IPS-NIHi11 (cell line): ENCODE measurements around the gene SLC39A11.
"Not testable (repeated sequence)": the region's sequence is repeated elsewhere in the genome, so short reads cannot be mapped to it uniquely, and the experiment has no call there.

Experiments used
- DNase-seq: peaks from one replicate; pipeline ENCODE4 v3.0.0; 2012; ENCODE audit warnings: mixed read lengths, low spot score

The SLC39A11 gene

DNA sequence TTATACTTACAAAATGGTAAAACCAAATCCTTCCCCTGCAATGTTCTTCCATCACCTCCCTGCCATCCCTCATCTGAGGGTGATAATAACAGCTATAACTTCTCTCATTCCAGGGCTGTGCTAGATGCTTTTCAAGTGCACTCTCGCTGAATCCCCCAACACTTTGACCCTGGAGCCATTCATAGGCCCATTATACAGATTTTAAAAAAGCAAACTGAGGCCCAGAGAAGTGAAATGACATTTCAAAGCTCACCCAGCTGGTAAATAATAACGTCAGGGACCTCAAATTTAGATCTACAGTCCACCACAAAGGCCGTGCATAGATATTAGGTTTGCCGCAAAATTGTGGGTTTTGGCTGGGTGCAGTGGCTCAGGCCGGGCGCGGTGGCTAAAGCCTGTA is 378.8 kb downstream of the SLC39A11 start:
- DNase-seq = no peak

DNA sequence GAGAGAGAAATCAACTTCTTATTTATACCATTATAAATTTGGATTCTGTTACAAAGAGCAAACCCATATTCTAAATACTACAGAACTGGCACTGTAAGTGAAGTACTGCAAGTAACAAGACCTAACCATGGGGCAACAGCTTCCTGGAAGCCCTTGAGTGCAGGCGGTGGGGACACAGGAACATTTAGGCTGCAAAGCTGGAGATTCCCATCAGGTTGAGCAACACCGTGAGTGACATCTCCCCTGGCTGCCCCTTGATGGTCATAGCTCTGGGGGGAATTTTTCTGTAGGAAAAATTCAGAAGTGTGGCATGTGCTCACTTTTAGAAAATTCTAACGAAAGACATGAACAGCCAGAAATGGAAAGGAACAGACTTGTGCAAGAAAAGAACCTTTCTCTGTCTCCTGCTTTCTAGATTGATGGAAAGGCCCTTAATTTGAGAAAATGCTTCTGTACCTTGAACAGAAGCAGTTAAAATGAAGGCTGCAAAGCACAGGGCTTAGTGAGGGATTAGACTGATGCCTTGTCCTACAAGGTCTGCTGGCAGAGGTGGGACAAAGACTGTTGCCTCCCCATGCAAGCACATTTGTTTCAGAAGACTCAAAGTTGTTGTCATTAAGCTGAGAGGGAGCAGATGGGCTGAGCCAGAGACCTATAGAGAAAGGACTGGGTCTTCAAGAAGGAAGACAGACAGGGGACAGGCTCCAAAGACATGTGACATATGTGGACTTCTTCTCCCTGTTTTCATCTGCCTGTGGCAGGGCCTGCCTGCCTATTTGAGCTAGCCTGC is 380.8 kb downstream of the SLC39A11 start:
- DNase-seq = no peak

- DNase-seq = no peak
Measured at GRCh38 chr17:72710834-72711233, 381.7 kb downstream of the SLC39A11 start.

GRCh38 chr17:72710202-72710601 is 382.3 kb downstream of the SLC39A11 start:
- DNase-seq = no peak

- DNase-seq = not testable (repeated sequence)
Measured at GRCh38 chr17:72708682-72709081, 383.8 kb downstream of the SLC39A11 start.

- DNase-seq = no peak
Measured at GRCh38 chr17:72707881-72708280, 384.6 kb downstream of the SLC39A11 start.

- no peak for DNase-seq
Measured at GRCh38 chr17:72706396-72706981, 386.0 kb downstream of the SLC39A11 start.

DNA sequence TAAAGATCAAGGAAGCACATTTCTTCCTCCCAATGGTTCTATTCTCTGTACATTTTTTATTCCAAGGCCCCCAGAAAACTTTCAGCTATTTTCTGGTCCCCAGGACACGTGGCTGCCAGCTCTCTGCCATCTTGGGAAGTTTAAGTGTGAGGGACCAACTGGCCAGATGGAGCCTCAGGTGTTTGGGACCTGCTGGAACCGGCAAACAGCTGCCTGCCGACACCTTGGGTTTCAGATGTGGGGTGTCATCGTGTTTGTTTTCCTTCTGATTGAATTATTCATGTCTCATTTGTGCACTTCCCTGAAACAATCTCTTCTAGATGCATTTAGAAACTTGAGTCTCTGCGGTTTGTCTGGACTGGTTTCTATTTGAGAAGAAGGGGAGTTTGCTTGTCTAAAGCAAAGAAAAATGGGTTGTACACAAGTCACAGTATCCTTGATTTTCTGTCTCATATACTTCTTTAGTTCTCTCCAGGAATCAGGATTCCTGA is 386.5 kb downstream of the SLC39A11 start:
- no peak for DNase-seq

GRCh38 chr17:72702998-72703397 is 389.5 kb downstream of the SLC39A11 start:
- no peak for DNase-seq

- no peak for DNase-seq
Measured at GRCh38 chr17:72702136-72702735, 390.3 kb downstream of the SLC39A11 start.

DNA sequence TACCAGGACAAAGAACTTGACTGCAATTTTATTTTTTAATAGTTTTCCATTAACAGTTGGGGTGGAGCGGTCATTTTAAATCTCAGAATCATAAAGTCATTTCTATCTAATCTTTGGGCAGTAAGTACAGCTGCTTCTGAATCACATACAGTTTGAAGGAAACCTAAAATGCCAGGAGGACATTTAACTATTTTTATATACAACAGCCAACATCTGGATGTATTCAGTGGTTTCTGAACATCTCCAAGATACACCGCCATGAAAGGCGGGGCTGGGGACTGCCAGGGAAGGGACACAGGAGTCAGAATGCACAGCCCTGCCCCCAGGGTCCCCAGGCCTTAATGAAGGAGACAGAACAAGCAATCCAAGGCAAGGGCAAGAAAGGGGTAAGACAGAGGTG is 392.3 kb downstream of the SLC39A11 start:
- DNase-seq = no peak

DNA sequence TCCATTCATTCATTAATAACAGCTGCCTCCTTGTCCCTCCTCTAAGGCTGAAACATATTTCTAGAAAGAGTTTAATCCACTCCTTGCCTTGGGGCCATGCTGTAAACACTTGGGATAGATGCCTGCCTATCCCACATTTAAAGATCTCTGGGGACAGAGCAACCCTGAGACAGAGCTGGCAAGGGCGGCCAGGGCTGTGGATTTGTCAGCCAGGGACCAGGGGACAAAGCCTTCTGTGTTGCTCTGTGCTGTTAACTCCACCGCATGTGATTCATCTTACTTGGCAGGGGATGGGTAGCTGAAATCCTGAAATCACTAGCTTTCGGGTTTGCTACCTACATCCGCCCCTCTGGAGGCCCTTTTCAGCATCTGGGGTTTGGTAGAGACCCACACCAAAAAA is 392.9 kb downstream of the SLC39A11 start:
- no peak for DNase-seq

DNA sequence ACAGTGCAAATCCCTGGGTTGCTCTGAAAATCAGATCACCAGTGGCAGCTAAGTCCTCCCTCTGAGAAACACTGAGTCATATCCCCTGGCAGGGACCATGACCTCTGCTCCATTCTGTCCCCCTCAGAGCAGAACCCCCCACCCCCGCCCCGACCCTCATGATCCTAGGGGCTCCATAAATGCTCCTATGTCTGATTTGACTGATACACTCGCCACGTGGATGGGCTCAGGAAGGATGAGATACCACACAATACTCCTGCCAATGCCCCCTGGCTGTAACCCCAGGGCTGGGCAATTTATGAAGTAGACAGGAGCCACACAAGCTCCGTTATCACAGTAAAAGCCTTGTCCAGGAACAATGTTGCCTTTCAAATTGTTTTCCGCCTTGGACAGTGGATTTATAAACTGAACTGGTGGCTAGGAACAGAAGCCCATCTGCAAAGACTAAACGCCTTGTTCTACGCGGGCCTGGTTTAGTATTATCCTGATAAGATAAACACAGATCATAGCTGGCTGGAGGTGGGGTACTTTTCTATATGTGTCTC is 394.8 kb downstream of the SLC39A11 start:
- DNase-seq = no peak

DNA sequence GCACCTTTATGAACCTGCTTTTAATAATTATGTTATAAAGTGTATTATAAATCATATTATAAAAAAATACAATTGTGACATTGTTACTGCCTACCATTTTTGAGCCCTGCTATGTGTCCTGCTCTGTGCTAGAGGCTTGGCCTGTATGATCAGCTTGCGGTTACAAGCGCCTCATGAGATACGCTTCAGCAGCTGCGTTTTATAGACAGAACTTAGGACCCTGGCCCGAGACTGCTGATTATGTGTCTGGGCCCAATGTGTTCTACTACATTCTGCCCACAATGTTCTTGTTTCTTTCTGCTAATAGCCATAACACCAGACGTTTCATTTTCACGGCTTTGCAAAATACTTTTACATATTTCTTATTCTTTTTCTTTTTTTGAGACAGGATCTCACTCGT is 395.8 kb downstream of the SLC39A11 start:
- no peak for DNase-seq

DNA sequence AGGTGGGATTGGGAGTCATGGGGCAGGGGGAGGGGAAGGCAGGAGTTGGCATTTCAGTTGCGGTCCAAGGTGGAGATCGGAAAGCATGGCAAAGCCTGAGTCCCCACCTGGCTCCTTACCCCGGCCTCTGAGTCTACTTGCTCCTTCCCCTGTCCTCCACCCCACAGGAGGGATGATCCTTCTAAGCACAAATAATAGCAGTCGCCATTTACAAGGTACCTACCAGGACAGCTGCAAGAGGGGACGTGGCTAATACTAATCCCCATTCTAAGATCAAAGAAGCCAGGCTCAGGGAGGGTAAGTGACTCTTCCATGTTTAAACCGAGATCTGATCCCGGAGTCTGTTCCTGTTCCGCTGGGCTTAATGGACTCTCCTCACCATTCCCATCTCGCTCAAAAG is 396.3 kb downstream of the SLC39A11 start:
- DNase-seq = no peak

DNA sequence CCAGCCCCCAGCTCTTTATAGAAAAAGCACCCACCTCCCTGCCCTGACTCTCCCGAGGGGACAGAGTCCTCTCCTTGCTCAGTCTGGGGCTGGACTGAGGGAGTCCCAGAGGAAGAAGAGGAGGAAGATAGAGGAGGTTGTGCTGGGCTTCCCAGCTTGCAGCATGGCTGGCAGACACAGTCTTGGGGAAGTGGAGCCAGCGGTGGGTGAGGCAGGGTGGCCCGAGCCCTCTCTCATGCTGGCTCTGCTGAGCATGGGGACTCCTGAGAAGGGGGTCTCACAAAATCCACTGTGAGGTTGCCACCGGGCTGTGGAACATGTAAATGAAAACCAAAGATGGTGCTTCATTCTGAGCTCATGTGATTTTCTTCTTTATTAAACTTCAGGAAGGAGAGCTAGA is 398.5 kb downstream of the SLC39A11 start:
- DNase-seq = no peak

DNA sequence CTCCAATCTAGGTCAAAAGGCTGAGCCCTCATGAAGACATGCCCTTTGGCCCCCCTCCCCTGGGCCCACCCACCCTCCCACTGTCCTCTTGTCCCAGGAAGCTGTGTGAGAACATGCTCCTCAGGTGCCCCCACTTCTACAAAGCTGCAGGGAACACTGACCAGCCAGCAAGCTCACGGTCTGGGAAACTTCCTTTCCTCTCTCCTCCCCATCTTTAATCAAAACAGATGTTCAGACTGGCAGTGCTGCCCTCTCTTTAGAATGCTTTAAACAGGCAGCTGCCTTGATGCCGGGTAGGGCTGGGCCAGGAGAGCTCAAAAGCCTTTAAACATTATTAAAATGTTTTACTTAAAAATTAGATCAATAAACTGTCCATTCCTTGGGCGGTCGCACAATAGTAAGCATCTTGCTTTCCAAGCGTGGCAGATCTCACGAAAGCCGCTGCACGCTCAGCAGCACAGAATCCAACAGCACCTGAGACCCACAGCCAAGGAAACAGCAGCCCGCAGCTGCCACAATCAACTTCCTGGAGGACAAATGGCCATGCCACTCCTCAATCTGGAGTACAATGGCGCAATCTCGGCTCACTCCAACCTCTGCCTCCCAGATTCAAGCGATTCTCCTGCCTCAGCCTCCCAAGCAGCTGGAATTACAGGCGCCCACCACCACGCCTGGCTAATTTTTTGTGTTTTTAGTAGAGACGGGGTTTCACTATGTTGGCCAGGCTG is 399.2 kb downstream of the SLC39A11 start:
- DNase-seq = no peak

GRCh38 chr17:72692676-72693075 is 399.8 kb downstream of the SLC39A11 start:
- no peak for DNase-seq

- no peak for DNase-seq
Measured at GRCh38 chr17:72691586-72691985, 400.9 kb downstream of the SLC39A11 start.

DNA sequence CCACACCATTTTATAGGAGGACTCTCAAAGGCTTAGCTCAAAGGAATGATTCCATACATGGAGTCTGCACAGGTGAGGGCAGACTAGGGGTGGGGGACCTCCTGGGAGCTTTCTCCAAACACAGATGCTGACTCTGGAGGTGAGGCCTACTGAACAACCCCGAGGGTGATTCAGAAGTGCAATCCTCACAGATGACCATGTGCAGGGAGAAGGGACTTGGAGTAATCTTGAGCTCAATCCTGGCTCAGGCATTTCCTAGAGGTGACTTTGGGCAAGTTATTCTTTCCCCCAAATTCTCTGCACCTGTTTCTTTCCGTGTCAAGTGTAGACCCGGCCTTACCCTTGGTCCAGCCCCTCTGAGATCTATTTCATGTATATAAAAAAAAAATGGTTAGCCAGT is 401.5 kb downstream of the SLC39A11 start:
- no peak for DNase-seq

DNA sequence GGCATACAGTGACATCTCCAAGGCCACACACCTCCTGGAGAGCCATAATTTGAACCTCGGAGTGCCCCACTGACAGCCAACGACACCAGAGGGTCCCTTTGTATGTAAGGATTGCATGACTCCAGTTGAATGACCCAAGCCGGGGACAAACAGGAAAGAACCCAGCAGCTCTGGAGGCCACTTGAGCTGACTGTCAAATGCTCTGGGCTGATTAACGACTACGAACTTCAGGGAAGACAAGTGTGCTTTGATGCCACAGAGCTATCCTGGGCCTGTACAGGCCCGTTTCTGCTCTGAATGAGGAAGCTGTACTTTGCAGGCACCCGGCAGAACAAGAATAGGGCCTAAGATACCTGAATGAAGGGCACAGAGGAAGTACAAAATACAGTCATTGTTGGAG is 404.6 kb downstream of the SLC39A11 start:
- DNase-seq = no peak

- no peak for DNase-seq
Measured at GRCh38 chr17:72684405-72685020, 408.0 kb downstream of the SLC39A11 start.
